Common myeloid progenitor, CD34-positive (primary cell): ENCODE measurements around the gene ZNF483.
A peak's percentile ranks its signal among the peaks of the same experiment; 100 is the strongest.

Source experiments
- CTCF ChIA-PET: fragments of 350-600 bp; sonication (Branson Sonifier 250); formaldehyde crosslinking; loops from one replicate; lab custom pipeline; 2021; ENCODE audit warnings: antibody characterized with exemption; lab: Charles Lee
- POLR2A ChIA-PET: fragments of 350-600 bp; sonication (Branson Sonifier 250); formaldehyde crosslinking; loops from one replicate; lab custom pipeline; 2021; ENCODE audit warnings: antibody characterized with exemption; lab: Charles Lee
- DNase-seq, 3 donors: peaks; one replicate each; pipeline versions ENCODE4 v3.0.0 to v3.0.0-alpha.2; 2013
- H3K27ac ChIP-seq, 2 experiments: 1 replicate in 1 of 2; 2 replicates in 1 of 2; pipeline ENCODE4 v1.7.0; 2013; ENCODE audit warnings: inconsistent platforms in 2 of 2, low read length in 2 of 2, mild to moderate bottlenecking in 2 of 2, low read depth in 1 of 2, moderate library complexity in 1 of 2; ENCODE audit not compliant: severe bottlenecking in 2 of 2, insufficient read depth in 1 of 2, poor library complexity in 1 of 2
- H3K27me3 ChIP-seq, 5 experiments: replicated peaks in 2 of 5; 1 replicate in 3 of 5; 2 replicates in 2 of 5; pipeline versions ENCODE4 v1.6.1 to v1.7.0; 2013; ENCODE audit warnings: low read length in 4 of 5, mild to moderate bottlenecking in 2 of 5, moderate library complexity in 2 of 5, inconsistent platforms in 1 of 5; ENCODE audit not compliant: insufficient read depth in 5 of 5, control insufficient read depth in 4 of 5
- H3K36me3 ChIP-seq, 4 experiments: 1 replicate in 2 of 4; 2 replicates in 2 of 4; pipeline versions ENCODE4 v1.6.1 to v1.7.0; 2013; ENCODE audit warnings: low read length in 3 of 4, control low read depth in 1 of 4, mild to moderate bottlenecking in 1 of 4; ENCODE audit not compliant: control insufficient read depth in 4 of 4, insufficient read depth in 4 of 4
- H3K4me1 ChIP-seq, 4 experiments: 1 replicate in 3 of 4; 2 replicates in 1 of 4; pipeline versions ENCODE4 v1.6.1 to v1.7.1; 2013; ENCODE audit warnings: low read length in 3 of 4, mild to moderate bottlenecking in 3 of 4, control low read depth in 1 of 4, inconsistent platforms in 1 of 4, moderate library complexity in 1 of 4; ENCODE audit not compliant: control insufficient read depth in 4 of 4, insufficient read depth in 4 of 4; ENCODE audit errors: control extremely low read depth in 1 of 4
- H3K4me3 ChIP-seq, 7 experiments: 1 replicate in 4 of 7; 2 replicates in 3 of 7; pipeline versions ENCODE4 v1.5.1 to v1.7.0; 2013; ENCODE audit warnings: mild to moderate bottlenecking in 7 of 7, low read length in 6 of 7, moderate library complexity in 6 of 7, inconsistent platforms in 2 of 7, low read depth in 2 of 7, control low read depth in 1 of 7; ENCODE audit not compliant: insufficient read depth in 4 of 7, control insufficient read depth in 1 of 7; ENCODE audit errors: extremely low read depth in 1 of 7
- H3K9me3 ChIP-seq, 5 experiments: 1 replicate in 4 of 5; 2 replicates in 1 of 5; pipeline versions ENCODE4 v1.6.1 to v1.7.1; 2013; ENCODE audit warnings: low read length in 4 of 5, mild to moderate bottlenecking in 2 of 5, inconsistent platforms in 1 of 5, low read depth in 1 of 5, moderate library complexity in 1 of 5; ENCODE audit not compliant: control insufficient read depth in 4 of 5, insufficient read depth in 2 of 5; ENCODE audit errors: control extremely low read depth in 1 of 5
- WGBS: methylation state at CpG from one replicate; pipeline ENCODE4 v1.1.5; 2013; ENCODE audit not compliant: insufficient coverage; 5-methylcytosine and 5-hydroxymethylcytosine counted together

ZNF483 gene

GRCh38 chr9:111514967-111515366 lies 10.0 kb upstream of the ZNF483 start:
- ChIA-PET CTCF (no interaction called here), POLR2A (no interaction called here)
- Histone ChIP-seq H3K36me3 (no peaks in the 10 kb centered on the region), H3K4me3 (no peak overlapping the region), H3K9me3 (peaks cover 0 to 7% (median 0%) of the 10 kb centered on the region in 5 experiments), H3K27me3 (no peaks in the 10 kb centered on the region), H3K27ac (no peak overlapping the region), H3K4me1 (no peaks in the 10 kb centered on the region)
- no peak for DNase-seq

GRCh38 chr9:111516061-111516465 lies 8.9 kb upstream of the ZNF483 start:
- H3K4me3 ChIP-seq = no peak overlapping the region
- ChIA-PET POLR2A (no interaction called here), CTCF (interaction anchor here (0.6 kb wide), 1 partner anchor 18 kb away, joined by 3 read pairs; no protein-coding TSS in a partner anchor)
- H3K36me3 ChIP-seq = no peaks in the 10 kb centered on the region
- 94% methylated on average over 2 of the region's 2 CpGs for WGBS
- H3K4me1 ChIP-seq = no peaks in the 10 kb centered on the region
- peaks cover 0 to 9% (median 0%) of the 10 kb centered on the region in 5 experiments for H3K9me3 ChIP-seq
- no peak overlapping the region for H3K27ac ChIP-seq
- no peak for DNase-seq
- peaks cover 0 to 1% (median 0%) of the 10 kb centered on the region in 5 experiments for H3K27me3 ChIP-seq

- Histone ChIP-seq H3K27ac (no peak overlapping the region), H3K4me1 (peaks cover 0 to 15% (median 12%) of the 10 kb centered on the region in 4 experiments), H3K27me3 (peaks cover 4 to 15% (median 9%) of the 10 kb centered on the region in 5 experiments), H3K9me3 (peaks cover 3 to 9% (median 3%) of the 10 kb centered on the region in 5 experiments), H3K4me3 (peak overlapping the region; percentile 25 to 89 (median 72)), H3K36me3 (no peaks in the 10 kb centered on the region)
- 33% methylated on average over 7 of the region's 7 CpGs for WGBS
- ChIA-PET CTCF (no interaction called here), POLR2A (no interaction called here)
- DNase-seq = no peak
Observed at GRCh38 chr9:111524731-111525055, 286 bp upstream of the ZNF483 start.

- POLR2A ChIA-PET = no interaction called here
- Histone ChIP-seq H3K9me3 (peaks cover 3 to 14% (median 9%) of the 10 kb centered on the region in 5 experiments), H3K4me1 (peaks cover 0 to 15% (median 12%) of the 10 kb centered on the region in 4 experiments), H3K27ac (no peak overlapping the region), H3K4me3 (no peak overlapping the region), H3K27me3 (peaks cover 4 to 12% (median 9%) of the 10 kb centered on the region in 5 experiments), H3K36me3 (peaks cover 0 to 2% (median 0%) of the 10 kb centered on the region in 4 experiments)
- CTCF ChIA-PET = no interaction called here
- 100% methylated on average over 2 of the region's 2 CpGs for WGBS
- DNase-seq = no peak
Observed at GRCh38 chr9:111527347-111527746, 2.4 kb downstream of the ZNF483 start.

- CTCF ChIA-PET = no interaction called here
Observed at GRCh38 chr9:111529787-111530186, 4.8 kb downstream of the ZNF483 start.

GRCh38 chr9:111531716-111532115 lies 6.7 kb downstream of the ZNF483 start:
- H3K4me1 ChIP-seq = no peaks in the 10 kb centered on the region
- WGBS = 95% methylated on average over 2 of the region's 4 CpGs
- DNase-seq = no peak
- H3K27me3 ChIP-seq = peaks cover 0 to 2% (median 0%) of the 10 kb centered on the region in 5 experiments
- no peak overlapping the region for H3K27ac ChIP-seq
- H3K9me3 ChIP-seq = peaks cover 5 to 31% (median 18%) of the 10 kb centered on the region in 5 experiments
- CTCF ChIA-PET = interaction anchor here (1.3 kb wide), 1 partner anchor 11 kb away, joined by 3 read pairs; no protein-coding TSS in a partner anchor
- peaks cover 0 to 8% (median 2%) of the 10 kb centered on the region in 4 experiments for H3K36me3 ChIP-seq
- POLR2A ChIA-PET = no interaction called here
- no peak overlapping the region for H3K4me3 ChIP-seq

More at GRCh38 chr9:111529787-111530186, 4.8 kb downstream of the ZNF483 start:
- H3K27ac ChIP-seq = no peak overlapping the region
- peaks cover 5 to 22% (median 14%) of the 10 kb centered on the region in 5 experiments for H3K9me3 ChIP-seq
- peaks cover 0 to 2% (median under 1%) of the 10 kb centered on the region in 4 experiments for H3K36me3 ChIP-seq
- H3K4me1 ChIP-seq = peaks cover 0 to 14% (median 12%) of the 10 kb centered on the region in 4 experiments
- H3K27me3 ChIP-seq = peaks cover 3 to 12% (median 9%) of the 10 kb centered on the region in 5 experiments
- H3K4me3 ChIP-seq = no peak overlapping the region
- POLR2A ChIA-PET = no interaction called here
- no peak for DNase-seq
- no CpG with 5 or more reads among the region's 2 CpGs for WGBS

- H3K27me3 ChIP-seq = no peaks in the 10 kb centered on the region
- no peaks in the 10 kb centered on the region for H3K4me1 ChIP-seq
- H3K4me3 ChIP-seq = no peak overlapping the region
- H3K36me3 ChIP-seq = peaks cover 0 to 12% (median 2%) of the 10 kb centered on the region in 4 experiments
- peaks cover 5 to 43% (median 22%) of the 10 kb centered on the region in 5 experiments for H3K9me3 ChIP-seq
- CTCF ChIA-PET = interaction anchor here (0.6 kb wide), 1 partner anchor 17 kb away, joined by 3 read pairs; no protein-coding TSS in a partner anchor
- POLR2A ChIA-PET = no interaction called here
- H3K27ac ChIP-seq = no peak overlapping the region
- 100% methylated on average over 1 of the region's 5 CpGs for WGBS
- DNase-seq = no peak
Observed at GRCh38 chr9:111533099-111533790, 8.3 kb downstream of the ZNF483 start.
